PC-3 (cell line): Measurements from ENCODE around the gene PDLIM1. TPM values are rescaled to one million over a fixed set of nuclear protein-coding genes. Genes with fewer than 3 reads are reported as not detected.

Experiments used
- ATAC-seq: fragments of 200-7000 bp; cut with Tn5 transposase; 2 replicates; pipeline ENCODE4 v1.9.1; 2020; ENCODE audit warnings: mild to moderate bottlenecking, moderate library complexity
- BruUV-seq: library from RNA; stranded (reverse); fragments of 400-500 nt; replicated peaks from 2 replicates; lab custom pipeline; 2021; lab: Mats Ljungman, UMichigan
- CTCF ChIA-PET: fragments of 300-600 bp; sonication (Branson Sonifier 250); formaldehyde crosslinking; loops from one replicate; lab custom pipeline; 2022; ENCODE audit warnings: antibody characterized with exemption; lab: Charles Lee
- POLR2A ChIA-PET: fragments of 300-600 bp; sonication (Branson Sonifier 250); formaldehyde crosslinking; loops from one replicate; lab custom pipeline; 2022; ENCODE audit warnings: antibody characterized with exemption; ENCODE audit not compliant: unreplicated experiment; lab: Charles Lee
- DNase-seq: peaks from one replicate; pipeline ENCODE4 v3.0.0-alpha.2; 2015
- H2AFZ ChIP-seq: fragments of 300-600 bp; sonication (generic); 2 replicates; pipeline ENCODE4 v1.6.0; 2016; ENCODE audit warnings: antibody characterized with exemption, low read length
- H3F3A ChIP-seq: fragments of 300-600 bp; sonication (generic); one replicate; pipeline ENCODE4 v1.6.0; 2017; ENCODE audit warnings: antibody characterized with exemption, low read length, control low read depth, mild to moderate bottlenecking; ENCODE audit not compliant: unreplicated experiment
- H3K27ac ChIP-seq: fragments of 300-600 bp; sonication (generic); 2 replicates; pipeline ENCODE4 v1.5.1; 2016; ENCODE audit warnings: mild to moderate bottlenecking, low read length
- H3K27me3 ChIP-seq: fragments of 300-600 bp; sonication (generic); 2 replicates; pipeline ENCODE4 v1.6.1; 2016; ENCODE audit warnings: low read length, mixed read lengths
- H3K36me3 ChIP-seq: fragments of 300-600 bp; sonication (generic); 2 replicates; pipeline ENCODE4 v1.6.1; 2016; ENCODE audit warnings: low read depth, mixed run types, low read length, mixed read lengths
- H3K4me1 ChIP-seq: fragments of 300-600 bp; sonication (generic); 2 replicates; pipeline ENCODE4 v1.5.1; 2016; ENCODE audit warnings: low read length; ENCODE audit not compliant: insufficient read depth
- H3K4me2 ChIP-seq: fragments of 300-600 bp; sonication (generic); 2 replicates; pipeline ENCODE4 v1.6.0; 2016; ENCODE audit warnings: low read length
- H3K4me3 ChIP-seq: fragments of 300-600 bp; sonication (generic); 2 replicates; pipeline ENCODE4 v1.5.1; 2016; ENCODE audit warnings: mild to moderate bottlenecking, low read length, mixed read lengths
- H3K79me2 ChIP-seq: fragments of 300-600 bp; sonication (generic); 2 replicates; pipeline ENCODE4 v1.6.1; 2017; ENCODE audit warnings: low read length, mixed read lengths
- H3K9ac ChIP-seq: fragments of 300-600 bp; sonication (generic); 2 replicates; pipeline ENCODE4 v1.6.0; 2016; ENCODE audit warnings: mild to moderate bottlenecking, low read length
- H3K9me2 ChIP-seq: fragments of 300-600 bp; sonication (generic); replicated peaks from 2 replicates; pipeline ENCODE4 v1.6.1; 2016; ENCODE audit warnings: mixed run types, low read length, mixed read lengths
- H3K9me3 ChIP-seq: fragments of 300-600 bp; sonication (generic); 2 replicates; pipeline ENCODE4 v1.6.1; 2016; ENCODE audit warnings: low read length, mixed read lengths
- H4K20me1 ChIP-seq: fragments of 300-600 bp; sonication (generic); 2 replicates; pipeline ENCODE4 v1.6.1; 2016; ENCODE audit warnings: low read length, mixed read lengths
- EZH2 ChIP-seq: fragments of 300-600 bp; sonication (generic); IDR thresholded peaks from one replicate; pipeline ENCODE4 v1.6.1; 2017; ENCODE audit warnings: antibody characterized with exemption, mild to moderate bottlenecking, low read length; ENCODE audit not compliant: unreplicated experiment
- EZH2phosphoT487 ChIP-seq: fragments of 300-600 bp; sonication (generic); IDR thresholded peaks from 2 replicates; pipeline ENCODE4 v1.6.1; 2018; ENCODE audit warnings: mild to moderate bottlenecking, antibody characterized with exemption, low read length, borderline replicate concordance
- intact Hi-C: fragments of 100-400 bp; cut with micrococcal nuclease; formaldehyde crosslinking; loops from 2 replicates; pipeline ENCODE4 v1.9.0; 2023
- total RNA-seq: library from RNA; depleted of rRNA; stranded (reverse); fragments of >200 nt; gene quantifications from 2 replicates; pipeline ENCODE4 v1.2.3, GENCODE V29; 2014
- TF ChIP-seq, protein P1 (sequence below): fragments of 300-600 bp; sonication (generic); conservative IDR thresholded peaks from 2 replicates; pipeline ENCODE4 v1.5.1; 2017; ENCODE audit warnings: antibody characterized with exemption, low read depth, mild to moderate bottlenecking, low read length

Gene PDLIM1
- total RNA-seq, 1 experiment from 2014 or later = 28.2 TPM

DNA sequence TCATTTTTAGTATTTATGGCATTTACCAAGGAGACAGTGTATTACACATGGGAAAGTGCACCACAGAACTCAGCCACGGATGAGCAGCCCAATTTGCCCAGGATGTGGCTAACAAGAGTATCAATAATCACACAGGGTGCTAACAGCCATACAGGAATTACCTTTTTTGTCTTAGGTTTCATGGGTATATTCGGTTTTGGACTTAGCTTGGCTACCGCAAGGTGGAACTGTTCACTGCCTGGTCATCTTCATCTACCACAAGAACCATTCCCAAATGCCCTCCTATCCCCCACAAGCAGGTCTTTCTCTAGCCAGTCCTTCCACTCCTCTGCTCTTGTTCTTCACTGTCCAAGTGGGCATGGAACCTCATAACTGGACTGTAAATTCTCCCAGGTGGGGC, 6.0 kb downstream of the PDLIM1 start:
- Histone ChIP-seq H3K36me3 (no peaks in the 10 kb centered on the region), H3K27me3 (no peaks in the 10 kb centered on the region), H4K20me1 (peaks cover 21% of the 10 kb centered on the region; the same call in 1 of the 2 replicates), H3K4me2 (no peak overlapping the region), H2AFZ (no peak overlapping the region), H3K9ac (no peak overlapping the region), H3K9me2 (no peaks in the 10 kb centered on the region), H3K27ac (no peak overlapping the region), H3F3A (no peaks in the 10 kb centered on the region), H3K79me2 (peaks cover 96% of the 10 kb centered on the region), H3K9me3 (no peaks in the 10 kb centered on the region), H3K4me3 (no peak overlapping the region), H3K4me1 (peaks cover 35% of the 10 kb centered on the region)
- DNase-seq (no peak), ATAC-seq (no peak)
- POLR2A ChIA-PET = no interaction called here
- CTCF ChIA-PET = no interaction called here
- BruUV-seq = no TSS peak
- intact Hi-C loops = loop anchor here (5.0 kb wide), 1 partner anchor 38 kb away; no protein-coding TSS in a partner anchor
- TF ChIP-seq EZH2 = no peak
- TF ChIP-seq, protein P1, sequence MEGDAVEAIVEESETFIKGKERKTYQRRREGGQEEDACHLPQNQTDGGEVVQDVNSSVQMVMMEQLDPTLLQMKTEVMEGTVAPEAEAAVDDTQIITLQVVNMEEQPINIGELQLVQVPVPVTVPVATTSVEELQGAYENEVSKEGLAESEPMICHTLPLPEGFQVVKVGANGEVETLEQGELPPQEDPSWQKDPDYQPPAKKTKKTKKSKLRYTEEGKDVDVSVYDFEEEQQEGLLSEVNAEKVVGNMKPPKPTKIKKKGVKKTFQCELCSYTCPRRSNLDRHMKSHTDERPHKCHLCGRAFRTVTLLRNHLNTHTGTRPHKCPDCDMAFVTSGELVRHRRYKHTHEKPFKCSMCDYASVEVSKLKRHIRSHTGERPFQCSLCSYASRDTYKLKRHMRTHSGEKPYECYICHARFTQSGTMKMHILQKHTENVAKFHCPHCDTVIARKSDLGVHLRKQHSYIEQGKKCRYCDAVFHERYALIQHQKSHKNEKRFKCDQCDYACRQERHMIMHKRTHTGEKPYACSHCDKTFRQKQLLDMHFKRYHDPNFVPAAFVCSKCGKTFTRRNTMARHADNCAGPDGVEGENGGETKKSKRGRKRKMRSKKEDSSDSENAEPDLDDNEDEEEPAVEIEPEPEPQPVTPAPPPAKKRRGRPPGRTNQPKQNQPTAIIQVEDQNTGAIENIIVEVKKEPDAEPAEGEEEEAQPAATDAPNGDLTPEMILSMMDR = no peak
- TF ChIP-seq EZH2phosphoT487 = no peak

DNA sequence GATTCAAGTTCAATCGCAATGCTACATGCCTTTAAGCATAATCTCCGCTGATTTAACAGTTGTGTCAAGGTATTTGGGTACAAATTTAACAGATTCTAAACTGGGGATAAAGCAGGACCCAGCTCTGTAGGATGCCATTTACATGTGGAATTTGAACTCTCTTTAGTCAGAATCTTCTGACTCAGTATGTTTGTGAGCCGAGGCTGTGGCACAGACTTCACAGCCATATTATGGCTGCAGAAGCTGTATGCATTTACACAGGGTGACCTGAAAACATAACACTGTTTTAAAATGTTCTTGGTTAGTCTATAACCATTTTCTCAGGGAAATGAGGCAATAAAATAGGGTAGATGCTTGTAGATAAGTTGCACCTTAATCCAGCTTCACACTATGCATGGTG, 8.7 kb downstream of the PDLIM1 start:
- Histone ChIP-seq H4K20me1 (peaks cover 2% of the 10 kb centered on the region; the same call in 1 of the 2 replicates), H3K79me2 (peaks cover 92% of the 10 kb centered on the region), H3K27me3 (no peaks in the 10 kb centered on the region), H2AFZ (no peak overlapping the region), H3K9me2 (no peaks in the 10 kb centered on the region), H3K27ac (no peak overlapping the region), H3F3A (no peaks in the 10 kb centered on the region), H3K9ac (no peak overlapping the region), H3K4me3 (no peak overlapping the region), H3K4me2 (no peak overlapping the region), H3K36me3 (no peaks in the 10 kb centered on the region), H3K4me1 (peaks cover 26% of the 10 kb centered on the region), H3K9me3 (no peaks in the 10 kb centered on the region)
- DNase-seq (no peak), ATAC-seq (peak; percentile 30; the same call in 1 of the 2 replicates)
- no TSS peak for BruUV-seq
- POLR2A ChIA-PET = no interaction called here
- TF ChIP-seq, protein P1 = no peak
- TF ChIP-seq EZH2phosphoT487 (no peak), EZH2 (no peak)
- intact Hi-C loops = no loop called here
- CTCF ChIA-PET = no interaction called here

DNA sequence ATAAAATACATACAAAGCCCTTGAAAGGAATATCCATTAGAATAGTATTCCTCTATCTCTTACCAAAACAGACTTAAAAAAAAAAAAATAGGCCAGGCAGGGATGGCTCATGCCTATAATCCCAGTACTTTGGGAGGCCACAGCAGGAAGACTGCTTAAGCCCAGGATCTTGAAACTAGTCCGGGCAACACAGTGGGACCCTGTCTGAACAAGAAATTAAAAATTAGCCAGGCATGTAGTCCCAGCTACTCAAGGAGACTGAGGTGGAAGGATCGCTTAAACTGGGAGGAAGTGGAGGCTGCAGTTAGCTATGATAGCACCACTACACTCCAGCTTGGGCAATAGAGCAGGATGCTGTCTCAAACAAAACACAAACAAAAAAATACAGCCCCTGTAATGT, 9.6 kb downstream of the PDLIM1 start:
- H3K4me2 ChIP-seq = no peak overlapping the region
- no peaks in the 10 kb centered on the region for H3K9me2 ChIP-seq
- H3K9ac ChIP-seq = no peak overlapping the region
- ATAC-seq (no peak), DNase-seq (no peak)
- H3K9me3 ChIP-seq = no peaks in the 10 kb centered on the region
- H3F3A ChIP-seq = no peaks in the 10 kb centered on the region
- H3K27ac ChIP-seq = no peak overlapping the region
- H3K4me3 ChIP-seq = no peak overlapping the region
- intact Hi-C loops = no loop called here
- no TSS peak for BruUV-seq
- H3K36me3 ChIP-seq = no peaks in the 10 kb centered on the region
- ChIA-PET CTCF (no interaction called here), POLR2A (no interaction called here)
- no peaks in the 10 kb centered on the region for H3K27me3 ChIP-seq
- no peak overlapping the region for H2AFZ ChIP-seq
- H3K79me2 ChIP-seq = peaks cover 92% of the 10 kb centered on the region
- H3K4me1 ChIP-seq = peaks cover 21% of the 10 kb centered on the region
- H4K20me1 ChIP-seq = no peaks in the 10 kb centered on the region; the same call in 1 of the 2 replicates
- TF ChIP-seq, protein P1 = no peak
- TF ChIP-seq EZH2phosphoT487 = no peak
- no peak for TF ChIP-seq EZH2
